Endothelial cell (in vitro differentiated cells): ENCODE results near the gene PLEKHG3. TPM values are rescaled to one million over a fixed set of nuclear protein-coding genes. Genes with fewer than 3 reads are reported as not detected.

Source experiments
- DNase-seq: peaks from one replicate; pipeline ENCODE4 v3.0.0; 2021; ENCODE audit warnings: low spot score
- H3K27ac Mint-ChIP-seq: one replicate; pipeline ENCODE4 v1.8.0; 2021; ENCODE audit warnings: mixed read lengths, inconsistent platforms; ENCODE audit not compliant: unreplicated experiment
- H3K27me3 Mint-ChIP-seq: one replicate; pipeline ENCODE4 v1.8.0; 2021; ENCODE audit warnings: mild to moderate bottlenecking, moderate library complexity, mixed read lengths, inconsistent platforms; ENCODE audit not compliant: unreplicated experiment
- H3K36me3 Mint-ChIP-seq: one replicate; pipeline ENCODE4 v1.8.0; 2021; ENCODE audit warnings: mild to moderate bottlenecking, low read depth, mixed read lengths, inconsistent platforms; ENCODE audit not compliant: unreplicated experiment
- H3K4me1 Mint-ChIP-seq: one replicate; pipeline ENCODE4 v1.8.0; 2021; ENCODE audit warnings: mild to moderate bottlenecking, mixed read lengths, inconsistent platforms; ENCODE audit not compliant: unreplicated experiment
- H3K4me3 Mint-ChIP-seq: one replicate; pipeline ENCODE4 v1.8.0; 2021; ENCODE audit warnings: mild to moderate bottlenecking, mixed read lengths, inconsistent platforms; ENCODE audit not compliant: unreplicated experiment
- H3K9me3 Mint-ChIP-seq: one replicate; pipeline ENCODE4 v1.8.0; 2021; ENCODE audit warnings: mixed read lengths, inconsistent platforms; ENCODE audit not compliant: unreplicated experiment
- CTCF ChIP-seq: fragments of 200-600 bp; sonication (generic); IDR thresholded peaks from one replicate; pipeline ENCODE4 v1.5.0; 2021; ENCODE audit warnings: antibody characterized with exemption; ENCODE audit not compliant: unreplicated experiment
- total RNA-seq: library from RNA; stranded (reverse); fragmentation: NEBNext Ultra II Directional; extraction: Animal tissue kit (Norgen Biotek cat#: 25700); gene quantifications from one replicate; pipeline ENCODE4 v1.2.1, GENCODE V29; 2021; ENCODE audit not compliant: unreplicated experiment

Gene PLEKHG3
- total RNA-seq, 1 donor from 2014 or later, result 31.4 TPM

- H3K9me3 Mint-ChIP-seq, result no peaks in the 10 kb centered on the region
- H3K36me3 Mint-ChIP-seq, result peaks cover 6% of the 10 kb centered on the region
- no peak overlapping the region for H3K27ac Mint-ChIP-seq
- H3K4me1 Mint-ChIP-seq, result peaks cover 5% of the 10 kb centered on the region
- H3K4me3 Mint-ChIP-seq, result no peak overlapping the region
- peaks cover 5% of the 10 kb centered on the region for H3K27me3 Mint-ChIP-seq
- no peak for DNase-seq
- no peak for TF ChIP-seq CTCF
Measured at GRCh38 chr14:64784006-64784405, 79.8 kb downstream of the PLEKHG3 start.

GRCh38 chr14:64786296-64787149, 82.3 kb downstream of the PLEKHG3 start:
- H3K9me3 Mint-ChIP-seq, result no peaks in the 10 kb centered on the region
- H3K4me3 Mint-ChIP-seq, result peak overlapping the region; percentile 24
- no peak for DNase-seq
- TF ChIP-seq CTCF, result no peak
- no peak overlapping the region for H3K27ac Mint-ChIP-seq
- H3K4me1 Mint-ChIP-seq, result peaks cover 21% of the 10 kb centered on the region
- peaks cover 6% of the 10 kb centered on the region for H3K36me3 Mint-ChIP-seq
- H3K27me3 Mint-ChIP-seq, result peaks cover 3% of the 10 kb centered on the region

GRCh38 chr14:64787619-64788018, 83.4 kb downstream of the PLEKHG3 start:
- H3K9me3 Mint-ChIP-seq, result no peaks in the 10 kb centered on the region
- peaks cover 6% of the 10 kb centered on the region for H3K36me3 Mint-ChIP-seq
- no peak for DNase-seq
- no peak overlapping the region for H3K27ac Mint-ChIP-seq
- no peak for TF ChIP-seq CTCF
- peaks cover 3% of the 10 kb centered on the region for H3K27me3 Mint-ChIP-seq
- peaks cover 21% of the 10 kb centered on the region for H3K4me1 Mint-ChIP-seq
- no peak overlapping the region for H3K4me3 Mint-ChIP-seq

- H3K27me3 Mint-ChIP-seq, result peaks cover 5% of the 10 kb centered on the region
- peaks cover 21% of the 10 kb centered on the region for H3K4me1 Mint-ChIP-seq
- H3K27ac Mint-ChIP-seq, result no peak overlapping the region
- no peak overlapping the region for H3K4me3 Mint-ChIP-seq
- TF ChIP-seq CTCF, result no peak
- DNase-seq, result no peak
- peaks cover 6% of the 10 kb centered on the region for H3K36me3 Mint-ChIP-seq
- H3K9me3 Mint-ChIP-seq, result no peaks in the 10 kb centered on the region
Measured at GRCh38 chr14:64788706-64789105, 84.5 kb downstream of the PLEKHG3 start.

GRCh38 chr14:64789696-64790095, 85.5 kb downstream of the PLEKHG3 start:
- Mint-ChIP-seq H3K4me3 (no peak overlapping the region), H3K27ac (no peak overlapping the region), H3K27me3 (peaks cover 5% of the 10 kb centered on the region), H3K9me3 (no peaks in the 10 kb centered on the region), H3K4me1 (peaks cover 21% of the 10 kb centered on the region), H3K36me3 (peaks cover 6% of the 10 kb centered on the region)
- DNase-seq, result no peak
- TF ChIP-seq CTCF, result no peak
